HG03280 (cell line): ENCODE measurements around the gene ZNF680.
"Not testable (repeated sequence)": the region's sequence is repeated elsewhere in the genome, so short reads cannot be mapped to it uniquely, and the experiment has no call there.

Experiments used
- ATAC-seq: cut with Tn5 transposase; IDR thresholded peaks from one replicate; pipeline ENCODE4 v1.9.1; 2021; ENCODE audit warnings: mild to moderate bottlenecking, moderate library complexity; ENCODE audit not compliant: unreplicated experiment

The ZNF680 gene

DNA sequence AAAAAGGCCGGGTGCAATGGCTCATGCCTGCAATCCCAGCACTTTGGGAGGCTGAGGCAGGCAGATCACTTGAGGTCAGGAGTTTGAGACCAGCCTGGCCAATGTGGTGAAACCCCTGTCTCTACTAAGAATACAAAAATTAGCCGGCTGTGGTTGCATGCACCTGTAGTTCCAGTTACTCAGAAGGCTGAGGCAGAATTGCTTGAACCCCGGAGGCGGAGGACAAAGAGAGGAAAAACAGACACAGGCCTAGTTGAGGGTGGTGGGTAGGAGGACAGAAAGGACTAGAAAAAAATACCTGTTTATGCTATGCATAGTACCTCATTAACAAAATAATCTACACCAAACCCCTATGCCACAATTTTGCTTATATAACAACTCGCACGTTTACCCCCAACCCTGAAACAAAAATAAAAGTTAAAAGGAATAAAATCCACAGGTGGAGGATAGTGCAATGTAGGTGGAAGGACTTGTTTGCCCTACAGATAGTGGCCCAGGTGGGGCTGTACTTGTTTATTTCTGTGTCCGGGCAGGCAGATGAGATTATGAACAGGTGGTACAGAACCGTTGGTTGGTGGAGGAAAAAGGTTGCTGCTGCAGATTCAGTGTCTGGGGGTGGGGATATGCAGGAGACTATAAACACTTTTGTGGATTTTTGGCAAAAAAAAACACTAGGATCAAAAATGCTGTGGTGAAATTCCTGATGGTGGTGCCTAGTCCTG lies 5.1 kb downstream of the ZNF680 start:
- ATAC-seq = no peak

DNA sequence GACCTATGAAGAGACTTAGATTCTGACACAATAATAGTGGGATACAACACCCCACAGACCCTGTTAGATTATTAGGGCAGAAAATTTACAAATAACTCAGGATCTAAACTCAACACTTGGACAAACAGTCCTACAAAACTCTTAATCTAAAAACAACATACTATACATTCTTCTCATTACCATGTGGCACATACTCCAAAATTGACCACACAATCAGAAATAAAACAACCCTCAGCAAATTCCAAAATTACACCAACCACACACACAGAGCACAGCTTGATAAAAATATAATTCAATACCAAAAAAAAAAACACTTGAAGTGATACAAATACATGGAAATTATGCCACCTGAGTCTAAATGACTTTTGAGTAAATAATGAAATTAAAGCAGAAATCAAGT lies 7.8 kb downstream of the ZNF680 start:
- ATAC-seq = no peak

- not testable (repeated sequence) for ATAC-seq
Measured at GRCh38 chr7:64554188-64554587, 8.7 kb downstream of the ZNF680 start.

DNA sequence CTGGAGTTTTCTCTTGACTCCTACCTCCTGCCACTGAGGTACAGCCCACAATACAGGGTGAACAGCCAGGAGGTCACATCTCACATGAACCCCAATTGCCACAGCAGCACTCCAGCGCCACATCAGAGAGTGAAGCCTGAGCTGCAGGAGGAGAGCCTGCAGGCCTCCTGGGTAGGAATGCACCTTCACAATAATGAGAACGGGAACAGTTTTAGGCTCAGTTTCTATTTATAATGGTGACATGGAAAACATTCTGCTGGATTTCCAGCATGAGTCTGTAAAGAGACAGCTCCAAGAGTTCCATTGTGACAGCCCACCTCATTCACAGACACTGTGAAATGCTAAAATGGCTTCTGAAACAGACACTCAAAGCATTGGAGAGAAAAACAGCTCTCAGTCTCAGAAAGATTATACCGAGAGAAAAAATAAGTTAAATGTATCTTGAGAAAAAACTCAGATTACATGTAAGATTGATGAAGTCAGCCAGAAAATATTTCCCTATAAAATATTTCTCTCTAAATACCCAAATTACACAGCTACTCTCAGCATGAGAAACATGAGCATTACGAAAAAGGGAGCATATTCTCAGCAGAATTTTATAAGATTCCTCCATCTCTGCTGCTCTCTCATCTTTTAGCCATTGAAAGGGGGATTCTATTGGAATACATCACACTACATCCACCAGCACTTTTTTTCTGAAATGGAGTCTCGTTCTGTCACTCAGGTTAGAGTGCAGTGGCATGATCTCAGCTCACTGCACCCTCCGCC lies 11.3 kb downstream of the ZNF680 start:
- no peak for ATAC-seq

GRCh38 chr7:64544010-64544409 lies 18.9 kb downstream of the ZNF680 start:
- no peak for ATAC-seq

DNA sequence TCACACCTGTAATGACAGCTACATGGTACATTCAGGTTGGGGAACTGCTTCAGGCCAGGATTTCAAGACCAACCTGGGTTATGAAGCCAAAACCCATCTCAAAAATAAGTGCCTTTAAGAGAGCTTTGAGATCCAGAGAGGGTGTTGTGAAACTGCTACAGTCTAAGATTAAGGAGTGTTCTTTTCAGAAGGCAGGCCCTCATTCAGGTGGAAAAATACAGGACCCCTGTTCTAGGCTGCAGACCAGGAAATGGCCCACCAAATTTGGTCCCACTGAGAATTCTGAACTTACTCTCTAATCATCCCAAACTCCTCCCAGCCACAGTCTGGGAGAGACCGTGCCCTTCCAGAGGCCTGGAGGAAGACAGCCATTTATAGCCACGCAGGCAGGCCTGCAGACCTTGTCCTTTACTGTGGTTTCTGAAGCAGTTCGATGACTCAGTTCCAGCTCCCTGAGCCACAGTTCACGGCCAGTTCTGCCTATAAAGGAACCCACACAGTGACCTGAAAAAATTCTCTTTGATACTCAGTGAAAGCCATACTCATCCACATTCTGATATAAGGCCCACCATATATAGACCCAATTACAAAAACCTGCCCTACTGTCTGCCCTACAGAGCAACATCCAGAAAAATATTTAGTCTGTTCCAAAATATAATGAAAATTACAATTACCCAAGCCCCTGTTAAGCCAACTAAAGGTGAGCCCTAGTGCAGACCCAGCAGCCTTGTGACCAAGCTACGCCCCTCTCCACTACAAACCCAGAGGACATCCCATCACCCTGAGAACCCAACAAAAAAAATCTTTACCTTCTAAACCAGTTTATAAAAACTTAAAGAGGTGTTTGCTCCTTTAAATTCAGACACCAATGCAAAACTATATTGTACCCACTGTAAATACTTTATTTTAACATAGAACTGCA lies 21.2 kb downstream of the ZNF680 start:
- no peak for ATAC-seq

DNA sequence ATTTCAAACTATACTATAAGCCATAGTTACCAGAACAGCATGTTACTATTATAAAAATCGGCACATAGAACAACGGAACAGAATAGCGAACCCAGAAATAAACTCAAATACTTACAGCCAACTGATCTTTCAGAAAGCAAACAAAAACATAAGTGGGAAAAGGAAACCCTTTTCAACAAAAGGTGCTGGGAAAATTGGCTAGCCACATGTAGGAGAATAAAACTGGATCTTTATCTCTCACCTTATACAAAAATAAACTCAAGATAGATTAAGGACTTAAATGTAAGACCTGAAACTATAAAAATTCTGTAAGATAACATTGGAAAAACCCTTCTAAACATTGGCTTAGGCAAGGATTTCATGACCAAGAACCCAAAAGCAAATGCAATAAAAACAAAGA lies 29.1 kb downstream of the ZNF680 start:
- no peak for ATAC-seq

DNA sequence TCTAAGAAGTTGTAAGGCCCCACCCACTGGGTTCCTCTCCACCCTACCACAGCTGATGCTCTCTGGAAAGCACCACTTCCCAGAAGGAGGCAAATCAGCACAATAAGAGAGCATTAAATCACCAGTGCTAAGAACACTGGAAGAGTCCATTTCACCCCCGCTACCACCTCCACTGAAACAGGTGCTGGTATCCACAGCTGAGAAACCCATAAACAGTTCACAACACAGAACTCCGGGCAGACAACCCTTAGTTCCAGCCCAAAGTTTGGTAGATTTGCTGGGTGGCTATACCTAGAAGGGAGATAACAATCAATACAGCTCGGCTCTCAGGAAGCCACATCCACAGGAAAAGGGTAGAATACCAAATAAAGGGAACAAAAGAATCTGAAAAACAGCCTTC lies 34.1 kb downstream of the ZNF680 start:
- no peak for ATAC-seq

GRCh38 chr7:64521409-64521984 lies 41.4 kb downstream of the ZNF680 start:
- no peak for ATAC-seq

GRCh38 chr7:64516451-64516850 lies 46.4 kb downstream of the ZNF680 start:
- no peak for ATAC-seq

DNA sequence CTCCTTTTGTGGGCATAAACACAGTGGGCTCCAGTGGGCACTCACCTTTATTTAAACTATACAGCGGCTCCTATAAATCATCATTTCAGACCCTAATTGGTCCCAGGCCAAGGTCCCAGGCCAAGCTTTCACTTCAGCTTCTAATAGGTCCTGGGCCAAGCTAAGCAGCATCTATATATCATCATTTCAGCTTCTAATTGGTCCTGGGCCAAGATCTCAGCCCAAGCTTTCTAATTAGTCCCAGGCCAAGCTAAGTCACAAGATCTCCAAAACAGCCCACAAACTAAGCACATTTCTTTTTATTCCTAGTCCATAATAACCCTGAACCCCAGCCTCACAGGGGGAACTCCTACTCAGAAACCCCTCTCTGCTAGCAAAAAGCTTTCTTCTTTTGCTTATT lies 47.1 kb downstream of the ZNF680 start:
- ATAC-seq = no peak

DNA sequence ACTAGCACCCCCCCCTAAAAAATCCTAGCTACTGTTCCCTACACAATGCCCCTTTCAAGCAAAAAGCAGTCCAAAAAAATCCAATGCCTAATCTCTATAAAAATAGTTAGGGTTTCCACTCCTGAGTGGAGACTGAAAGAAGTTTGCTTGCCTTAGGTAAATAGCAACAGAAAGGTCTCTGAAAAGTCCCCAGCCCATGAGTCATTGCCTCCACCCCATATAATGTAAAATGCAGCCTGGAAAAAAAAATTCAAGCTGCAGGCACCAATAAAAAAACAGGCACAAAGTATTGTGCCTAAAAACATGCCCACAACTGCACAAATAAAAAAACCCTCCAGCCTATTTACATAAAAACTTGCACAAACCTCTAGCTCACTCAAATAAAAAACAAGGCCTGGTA lies 47.5 kb downstream of the ZNF680 start:
- ATAC-seq = no peak

DNA sequence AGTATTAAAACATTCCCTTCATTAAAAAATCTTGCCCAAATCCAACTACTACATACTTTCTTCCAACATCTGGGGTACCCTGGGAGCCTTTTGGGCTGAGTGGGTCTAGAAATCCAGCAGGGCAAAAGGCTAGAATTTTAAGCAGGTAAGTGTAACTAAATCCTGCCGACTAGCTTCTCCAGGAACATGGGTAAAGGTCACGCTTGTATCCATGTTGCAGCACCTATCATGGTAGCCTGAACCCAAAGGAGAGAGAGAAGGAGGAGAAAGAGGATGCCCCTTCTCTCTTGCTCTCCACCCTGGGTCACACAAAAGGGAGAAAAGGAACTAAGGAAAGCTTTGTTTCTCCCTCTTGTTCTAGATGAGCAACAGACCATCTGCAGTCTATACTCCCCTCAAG lies 53.3 kb downstream of the ZNF680 start:
- no peak for ATAC-seq

GRCh38 chr7:64504581-64505120 lies 58.2 kb downstream of the ZNF680 start:
- ATAC-seq = no peak

DNA sequence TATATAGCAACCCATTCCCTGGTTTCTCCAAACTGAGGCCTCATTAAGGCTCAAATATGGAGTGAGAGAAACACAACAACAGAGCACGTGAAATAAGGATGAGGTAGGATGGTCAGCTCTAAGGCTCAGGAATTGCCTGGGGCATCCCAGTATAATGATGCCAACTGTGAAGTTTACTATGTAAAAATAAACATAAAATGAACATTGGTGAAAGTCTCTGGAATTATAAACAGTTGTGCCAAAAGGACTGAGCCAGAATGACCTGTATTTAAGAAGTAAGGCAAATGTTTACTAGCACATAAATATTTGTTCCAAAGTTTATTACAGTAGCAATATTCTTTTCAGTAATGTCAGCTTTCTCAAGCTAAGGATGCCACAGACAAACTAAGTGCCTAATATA lies 64.6 kb downstream of the ZNF680 start:
- no peak for ATAC-seq

DNA sequence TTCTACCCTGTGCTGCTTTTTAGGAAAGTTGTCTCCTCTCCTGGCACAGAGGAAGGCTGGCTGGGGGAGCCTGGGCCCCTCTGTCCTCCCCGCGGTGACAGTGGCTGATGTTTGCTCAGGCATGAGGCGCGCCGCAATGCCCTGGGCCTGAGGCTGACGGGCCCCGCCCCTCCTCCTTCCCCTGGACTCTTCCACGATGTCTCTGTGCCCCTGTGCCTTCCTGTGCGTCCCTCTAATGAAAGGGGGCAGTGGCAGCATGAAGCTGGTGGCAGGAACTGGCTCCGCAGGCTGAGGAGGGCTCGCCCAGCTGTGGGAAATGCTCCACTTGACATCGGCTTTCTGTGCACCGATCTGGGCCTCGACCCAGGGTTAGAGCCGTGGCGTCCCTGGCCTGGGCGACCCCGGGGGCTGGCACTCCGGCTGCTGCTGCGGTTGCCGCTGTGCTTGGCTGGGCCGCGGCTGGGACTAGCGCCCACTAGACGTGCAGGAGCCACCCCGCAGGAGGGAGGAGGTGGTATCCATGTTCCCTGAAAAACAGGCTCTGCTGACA lies 67.9 kb downstream of the ZNF680 start:
- no peak for ATAC-seq

GRCh38 chr7:64485623-64486022 lies 77.2 kb downstream of the ZNF680 start:
- ATAC-seq = no peak
